GM18498 (cell line): Measurements from ENCODE around the gene RPL29.

Experiments
- ATAC-seq: cut with Tn5 transposase; IDR thresholded peaks from one replicate; pipeline ENCODE4 v1.9.1; 2021; ENCODE audit warnings: mild to moderate bottlenecking, moderate library complexity; ENCODE audit not compliant: unreplicated experiment

The RPL29 gene

GRCh38 chr3:51966486-51966885 lies 29.2 kb downstream of the RPL29 start:
- ATAC-seq: no peak

GRCh38 chr3:51966016-51966415 lies 29.7 kb downstream of the RPL29 start:
- no peak for ATAC-seq

GRCh38 chr3:51964521-51964920 lies 31.2 kb downstream of the RPL29 start:
- no peak for ATAC-seq

GRCh38 chr3:51963951-51964451 lies 31.7 kb downstream of the RPL29 start:
- no peak for ATAC-seq

- no peak for ATAC-seq
Measured at GRCh38 chr3:51962854-51963530, 32.7 kb downstream of the RPL29 start.

GRCh38 chr3:51961602-51962569 lies 33.8 kb downstream of the RPL29 start:
- no peak for ATAC-seq

- ATAC-seq: no peak
Measured at GRCh38 chr3:51961011-51961410, 34.7 kb downstream of the RPL29 start.

GRCh38 chr3:51960386-51960785 lies 35.3 kb downstream of the RPL29 start:
- no peak for ATAC-seq

GRCh38 chr3:51959651-51960050 lies 36.0 kb downstream of the RPL29 start:
- ATAC-seq: no peak

- no peak for ATAC-seq
Measured at GRCh38 chr3:51958603-51959521, 36.8 kb downstream of the RPL29 start.

GRCh38 chr3:51957520-51958205 lies 38.0 kb downstream of the RPL29 start:
- no peak for ATAC-seq

- peak; percentile 60 for ATAC-seq
Measured at GRCh38 chr3:51955893-51956770, 39.6 kb downstream of the RPL29 start.

GRCh38 chr3:51955175-51955892 lies 40.4 kb downstream of the RPL29 start, which contains the start of gene GPR62:
Gene GPR62 (plus strand): TSS chr3:51955381. CDS start chr3:51955653, 272 bp downstream.
- ATAC-seq: no peak

- ATAC-seq: no peak
Measured at GRCh38 chr3:51954713-51955112, 41.0 kb downstream of the RPL29 start.

- no peak for ATAC-seq
Measured at GRCh38 chr3:51954105-51954504, 41.6 kb downstream of the RPL29 start.

GRCh38 chr3:51953445-51953844 lies 42.2 kb downstream of the RPL29 start:
- no peak for ATAC-seq

- no peak for ATAC-seq
Measured at GRCh38 chr3:51950899-51951298, 44.8 kb downstream of the RPL29 start.

- ATAC-seq: no peak
Measured at GRCh38 chr3:51949121-51949520, 46.6 kb downstream of the RPL29 start.
